Stimulated activated CD4-positive, alpha-beta T cell treated with anti-CD3 and anti-CD28 coated beads, TNF-alpha, amount 100 ng/mL, for 48 hours (primary cell): ENCODE data around the gene ZNF415.
"Not testable (repeated sequence)": the region's sequence is repeated elsewhere in the genome, so short reads cannot be mapped to it uniquely, and the experiment has no call there.

Experiments used
- DNase-seq, 3 donors: peaks; one replicate each; pipeline ENCODE4 v3.0.0-alpha.2; 2020; ENCODE audit warnings: low read depth in 3 of 3

ZNF415 gene

DNA sequence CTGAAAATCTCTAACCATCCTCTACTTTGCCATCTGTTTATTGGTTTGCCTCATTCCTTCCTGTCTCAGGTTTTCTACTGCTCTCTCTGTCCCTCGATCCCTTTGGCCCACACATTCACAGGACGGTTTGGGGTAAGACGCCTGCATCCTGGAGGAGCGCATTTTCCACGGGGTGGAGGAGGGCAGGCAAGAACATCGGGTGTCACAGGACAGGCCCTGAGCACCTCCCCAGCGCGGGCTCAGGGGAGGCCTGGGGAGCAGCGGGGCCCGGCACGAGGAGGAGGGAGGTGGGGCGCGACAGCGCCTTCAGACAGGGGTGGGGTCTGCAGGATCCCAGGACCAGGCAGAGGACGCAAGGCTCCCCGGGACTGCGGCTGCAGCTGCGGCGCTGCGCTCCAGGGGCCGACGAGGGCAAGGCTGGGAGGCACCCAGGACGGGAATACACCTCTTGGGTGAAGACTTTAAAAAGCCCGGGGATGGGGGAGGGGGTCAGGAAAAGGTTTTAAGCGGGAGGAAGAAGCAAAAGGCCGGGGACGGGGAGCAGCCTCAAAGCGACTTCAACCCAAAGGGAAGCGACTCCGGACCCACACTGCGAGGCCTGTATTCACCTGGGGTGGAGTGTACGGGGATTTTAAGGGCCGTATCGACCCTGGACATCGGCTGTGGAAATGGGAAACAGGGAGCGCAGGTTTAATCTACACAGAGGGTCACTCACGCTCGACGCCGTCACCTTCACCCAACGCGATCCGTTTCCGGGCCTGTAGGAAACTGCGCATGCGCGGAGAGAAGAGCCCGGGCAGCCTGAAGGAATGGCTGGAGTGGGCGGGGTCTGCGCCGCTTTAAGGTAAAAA is at the start of gene ZNF415:
ZNF415 (minus strand) TSS at position 770 of the 851 bp plus-strand sequence. CDS start 10,234 bp downstream, outside the sequence.
- peak; percentile 9 to 22 (median 19) for DNase-seq

DNA sequence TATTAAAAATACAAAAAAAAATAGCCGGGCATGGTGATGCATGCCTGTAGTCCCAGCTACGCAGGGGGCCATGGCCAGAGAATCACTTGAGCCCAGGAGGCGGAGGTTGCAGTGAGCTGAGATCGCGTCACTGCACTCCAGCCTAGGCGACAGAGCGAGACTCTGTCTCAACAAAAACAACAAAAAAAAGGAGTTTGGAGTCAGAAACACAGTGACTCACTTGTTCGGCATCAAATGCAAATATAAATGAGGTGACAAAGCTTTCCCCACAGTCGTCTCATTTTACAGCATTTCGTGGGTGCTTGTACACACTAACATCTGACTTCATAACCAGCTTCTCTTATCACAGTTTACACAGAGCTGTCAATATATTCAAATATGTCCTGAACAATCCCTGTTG is 49.5 kb upstream of the ZNF415 start:
- no peak for DNase-seq

DNA sequence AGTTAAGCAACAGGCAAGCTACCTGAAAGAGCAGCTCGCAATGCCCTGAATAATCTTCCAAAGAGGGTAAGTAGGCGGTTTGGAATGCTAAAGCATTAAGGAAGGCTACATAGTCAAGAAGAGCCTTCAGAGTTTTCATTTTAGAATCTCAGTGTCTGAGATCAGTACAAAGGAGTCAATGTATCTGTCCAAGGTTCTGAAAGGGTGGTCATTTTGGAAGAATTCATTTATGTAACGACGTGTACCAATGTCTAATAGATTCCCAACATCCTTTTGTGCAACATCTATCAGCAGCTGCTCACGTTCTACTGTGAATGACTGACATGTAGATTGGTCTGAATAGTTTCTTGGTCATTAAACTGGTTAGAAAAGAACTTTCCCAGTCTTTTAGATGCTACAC is 45.3 kb upstream of the ZNF415 start:
- no peak for DNase-seq

DNA sequence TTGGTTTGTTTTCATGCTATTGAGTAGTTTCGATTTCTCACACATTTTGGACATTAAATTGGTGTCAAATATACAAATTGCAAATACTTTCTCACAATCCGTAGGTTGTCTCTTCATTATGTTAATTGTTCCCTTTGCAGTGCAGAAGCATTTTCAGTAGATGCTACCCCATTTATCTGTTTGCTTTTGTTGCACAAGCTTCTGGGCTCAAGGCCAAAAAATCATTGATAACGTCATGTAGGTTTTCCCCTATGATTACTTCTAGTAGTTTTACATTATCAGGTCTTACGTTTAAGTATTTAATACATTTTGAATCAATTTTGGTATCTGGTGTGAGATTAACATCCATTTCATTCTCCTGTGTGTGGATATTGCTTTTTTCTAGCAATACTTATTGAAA is 40.2 kb upstream of the ZNF415 start:
- DNase-seq, result no peak

DNA sequence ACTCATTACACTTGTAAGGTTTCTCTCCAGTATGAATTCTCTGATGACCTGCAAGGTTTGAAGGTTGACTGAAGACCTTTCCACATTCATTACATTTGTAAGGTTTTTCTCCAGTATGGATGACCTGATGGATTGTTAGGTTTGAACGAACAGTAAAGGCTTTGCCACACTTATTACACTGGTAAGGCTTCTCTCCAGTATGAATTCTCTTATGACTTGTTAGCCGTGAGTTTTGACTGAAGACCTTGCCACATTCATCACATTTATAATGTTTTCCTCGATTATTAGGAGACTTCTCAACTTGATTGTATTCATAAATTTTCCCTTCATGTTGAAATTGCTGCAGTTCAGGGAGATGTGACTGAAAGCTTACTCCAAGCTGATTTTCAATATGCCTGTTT is 33.0 kb upstream of the ZNF415 start:
- DNase-seq, result no peak

DNA sequence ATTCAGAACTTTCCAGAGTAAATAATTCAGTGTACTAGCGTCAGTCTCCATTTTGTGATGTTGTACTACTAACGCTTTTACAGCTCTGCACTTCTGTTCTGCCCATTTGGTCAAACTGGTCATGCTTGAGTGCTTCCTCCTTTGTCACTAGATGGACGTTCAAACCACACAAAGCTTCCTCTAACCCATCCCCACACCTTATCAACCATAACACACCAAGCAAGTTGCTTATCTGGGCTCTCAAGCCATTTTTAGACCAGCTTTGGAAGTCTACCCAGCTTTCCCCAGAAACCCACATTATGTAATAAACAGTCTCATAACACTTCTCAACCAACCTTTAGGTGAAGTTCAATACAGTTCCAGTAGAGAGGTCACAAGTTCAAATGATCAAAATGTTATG is 28.4 kb upstream of the ZNF415 start:
- no peak for DNase-seq

DNA sequence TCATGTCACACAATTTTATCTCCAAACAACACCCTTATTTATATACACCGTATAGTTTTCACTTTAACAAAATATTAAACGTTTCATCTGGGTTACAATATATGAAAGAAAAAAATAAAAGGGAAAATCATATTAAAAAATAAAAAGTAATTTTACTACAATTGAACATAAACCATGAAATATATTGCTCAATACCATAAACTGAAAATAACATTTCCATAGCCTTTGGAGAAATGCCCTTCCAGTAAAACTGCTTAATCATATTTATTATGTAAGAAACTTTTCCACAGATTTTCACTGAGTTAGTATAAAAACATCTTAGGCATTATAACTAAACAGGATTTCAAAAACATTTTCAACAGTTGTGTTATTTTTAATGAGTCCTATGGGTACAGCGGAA is 27.6 kb upstream of the ZNF415 start:
- no peak for DNase-seq

DNA sequence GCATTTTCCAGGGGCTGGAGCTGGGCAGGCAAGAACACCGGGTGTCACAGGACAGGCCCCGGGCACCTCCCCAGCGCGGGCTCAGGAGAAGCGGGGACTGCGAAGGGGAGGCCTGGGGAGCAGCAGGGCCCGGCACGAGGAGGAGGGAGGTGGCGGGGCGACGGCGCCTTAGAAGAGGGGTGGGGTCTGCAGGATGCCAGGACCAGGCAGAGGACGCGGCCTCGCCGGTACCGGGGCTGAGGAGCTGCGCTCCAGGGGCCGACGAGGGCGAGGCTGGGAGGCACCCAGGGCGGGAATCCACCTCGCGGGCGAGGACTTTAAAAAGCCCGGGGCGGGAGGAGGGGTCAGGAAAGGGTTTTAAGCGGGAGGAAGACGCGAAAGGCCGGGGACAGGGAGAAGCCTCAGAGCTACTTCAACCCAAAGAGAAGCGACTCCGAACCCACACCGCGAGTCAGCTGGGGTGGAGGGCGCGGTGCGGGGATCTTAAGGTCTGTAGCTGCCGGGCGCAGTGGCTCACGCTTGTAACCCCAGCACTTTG is 25.5 kb upstream of the ZNF415 start:
- peak in 1 of 3 donors; percentile 11 for DNase-seq

DNA sequence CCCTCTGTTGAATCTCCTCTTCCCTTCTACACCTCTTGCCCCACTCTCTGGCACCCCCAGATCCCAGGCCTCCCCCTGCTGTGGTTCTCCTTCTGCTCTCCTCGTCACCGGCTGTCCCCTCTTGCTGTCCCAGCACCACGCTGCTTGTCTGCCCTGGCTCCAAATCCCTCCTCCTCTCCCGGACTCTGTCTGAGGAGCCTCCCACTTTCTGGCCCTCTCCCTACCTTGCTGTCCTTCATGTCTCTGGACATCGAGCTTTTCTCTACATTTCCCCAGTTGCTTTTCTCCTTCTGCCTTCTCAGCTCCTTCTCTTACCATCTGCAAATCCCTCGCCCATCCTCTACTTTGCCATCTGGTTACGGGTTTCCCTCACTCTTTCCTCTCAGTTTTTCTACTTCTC is 24.9 kb upstream of the ZNF415 start:
- no peak for DNase-seq

DNA sequence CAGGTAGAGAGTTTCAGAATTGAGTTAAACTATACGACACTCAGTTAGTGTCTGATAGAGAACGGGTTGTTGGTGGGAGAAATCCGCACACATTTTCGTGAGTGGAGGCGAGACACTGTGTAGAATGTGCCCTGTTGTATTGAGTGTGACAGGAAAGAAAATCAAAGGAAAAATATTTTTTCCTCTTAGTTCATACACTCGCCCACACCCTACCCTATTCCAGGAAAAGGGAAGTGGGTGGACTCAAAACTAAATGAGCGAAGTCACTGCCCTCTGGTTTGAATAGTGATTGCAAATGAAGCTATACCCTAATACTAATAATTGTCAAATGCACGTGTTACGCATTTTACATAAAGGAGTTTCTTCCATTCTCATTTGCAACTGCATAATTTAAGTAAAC is 24.1 kb upstream of the ZNF415 start:
- DNase-seq, result no peak

DNA sequence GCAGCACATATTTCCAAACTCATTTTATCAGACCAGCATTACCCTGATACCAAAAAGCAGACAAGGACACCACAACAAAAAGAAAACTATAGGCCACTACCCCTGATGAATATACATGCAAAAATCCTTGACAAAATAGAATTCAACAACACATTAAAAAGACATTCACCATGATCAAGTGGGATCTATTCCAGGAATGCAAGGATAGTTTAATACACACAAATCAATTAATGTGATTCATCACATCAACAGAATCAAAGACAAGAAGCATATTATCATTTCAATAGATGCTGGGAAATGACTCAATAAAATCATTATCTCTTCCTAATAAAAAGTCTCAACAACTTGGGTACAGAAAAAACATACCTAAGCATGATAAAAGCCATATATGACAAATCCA is 14.9 kb upstream of the ZNF415 start:
- no peak for DNase-seq

DNA sequence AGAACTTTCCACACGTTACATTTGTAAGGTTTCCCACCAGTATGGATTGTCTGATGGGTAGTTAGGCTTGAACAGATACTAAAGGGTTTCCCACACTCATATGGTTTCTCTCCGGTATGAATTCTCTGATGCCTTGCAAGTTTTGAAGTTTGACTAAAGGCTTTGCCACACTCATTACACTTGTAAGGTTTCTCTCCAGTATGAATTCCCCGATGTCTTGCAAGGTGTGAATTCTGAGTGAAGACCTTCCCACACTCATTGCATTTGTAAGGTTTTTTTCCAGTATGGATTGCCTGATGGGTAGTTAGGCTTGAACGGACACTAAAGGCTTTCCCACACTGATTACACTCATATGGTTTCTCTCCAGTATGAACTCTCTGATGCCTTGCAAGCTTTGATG is 7.6 kb upstream of the ZNF415 start:
- DNase-seq, result no peak

DNA sequence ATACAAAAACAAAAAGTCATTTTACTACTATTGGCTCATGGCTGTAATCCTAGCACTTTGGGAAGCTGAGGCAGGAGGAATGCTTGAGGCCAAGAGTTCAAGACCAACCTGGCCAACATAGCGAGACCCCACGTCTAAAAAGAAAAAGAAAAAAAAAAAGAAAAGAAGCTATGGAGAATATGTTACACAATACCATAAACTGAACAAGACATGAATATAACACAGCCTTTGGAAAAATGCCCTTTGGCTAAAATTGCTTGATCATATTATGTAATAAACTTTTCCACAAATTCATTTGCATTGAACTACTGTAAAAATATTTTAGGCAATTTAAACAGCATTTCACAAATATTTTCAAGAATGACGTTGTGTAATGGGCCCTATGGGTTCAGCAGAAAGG is 3.7 kb upstream of the ZNF415 start:
- no peak for DNase-seq

DNA sequence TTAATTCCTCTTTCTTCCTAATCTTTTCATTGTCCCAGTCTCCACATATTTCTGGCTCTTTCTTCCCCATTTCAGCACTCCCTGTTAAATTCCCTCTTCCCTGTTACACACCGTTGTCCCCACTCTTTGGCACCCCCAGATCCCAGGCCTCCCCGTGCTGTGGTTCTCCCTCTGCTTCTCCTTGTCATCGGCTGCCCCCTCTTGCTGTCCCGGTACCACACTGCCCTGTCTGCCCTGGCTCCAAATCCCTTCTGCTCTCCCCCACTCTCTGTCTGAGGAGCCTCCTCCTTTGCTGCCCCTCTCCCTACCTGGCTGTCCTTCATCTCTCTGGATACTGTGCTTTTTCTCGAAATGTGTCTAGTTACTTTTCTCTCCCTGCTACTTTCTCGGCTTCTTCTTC is 983 bp downstream of the ZNF415 start:
- DNase-seq, result no peak

DNA sequence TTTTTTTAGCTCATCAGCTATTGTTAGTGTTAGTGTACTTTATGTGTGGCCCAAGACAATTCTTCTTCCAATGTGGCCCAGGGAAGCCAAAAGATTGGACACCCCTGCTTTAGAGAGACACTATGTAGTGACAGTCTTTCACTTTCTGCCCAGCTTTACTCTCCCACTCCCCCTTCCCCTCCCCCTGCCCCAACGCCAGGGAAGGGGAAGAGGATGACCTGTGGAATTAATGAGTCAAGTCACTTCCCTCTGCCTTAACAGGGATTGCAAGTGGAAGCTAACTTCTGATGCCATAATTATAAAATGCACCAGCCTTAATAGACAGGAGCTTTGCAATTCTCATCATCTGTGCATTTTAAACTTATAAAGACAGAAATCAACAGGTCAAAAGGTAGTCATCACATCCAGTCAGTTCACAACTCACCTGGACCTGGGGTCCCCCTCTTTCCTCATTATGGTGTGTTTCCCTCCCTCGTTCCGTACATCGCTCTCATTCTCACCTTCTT is 1.6 kb downstream of the ZNF415 start:
- no peak for DNase-seq

DNA sequence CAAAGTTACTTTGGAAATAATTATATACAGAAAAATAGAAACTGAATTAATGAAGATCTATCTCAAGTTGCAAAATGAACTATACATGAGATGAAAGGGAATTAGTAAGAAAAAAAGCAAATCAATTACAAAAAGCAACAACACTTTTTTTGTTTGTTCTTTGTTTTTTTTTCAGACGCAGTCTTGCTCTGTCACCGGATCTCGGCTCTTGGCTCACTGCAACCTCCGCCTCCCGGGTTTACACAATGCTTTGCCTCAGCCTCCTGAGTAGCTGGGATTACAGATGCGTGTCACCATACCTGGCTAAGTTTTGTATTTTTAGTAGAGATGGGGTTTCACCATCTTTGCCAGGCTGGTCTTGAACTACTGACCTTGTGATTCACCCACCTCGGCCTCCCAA is 2.2 kb downstream of the ZNF415 start:
- no peak for DNase-seq

DNA sequence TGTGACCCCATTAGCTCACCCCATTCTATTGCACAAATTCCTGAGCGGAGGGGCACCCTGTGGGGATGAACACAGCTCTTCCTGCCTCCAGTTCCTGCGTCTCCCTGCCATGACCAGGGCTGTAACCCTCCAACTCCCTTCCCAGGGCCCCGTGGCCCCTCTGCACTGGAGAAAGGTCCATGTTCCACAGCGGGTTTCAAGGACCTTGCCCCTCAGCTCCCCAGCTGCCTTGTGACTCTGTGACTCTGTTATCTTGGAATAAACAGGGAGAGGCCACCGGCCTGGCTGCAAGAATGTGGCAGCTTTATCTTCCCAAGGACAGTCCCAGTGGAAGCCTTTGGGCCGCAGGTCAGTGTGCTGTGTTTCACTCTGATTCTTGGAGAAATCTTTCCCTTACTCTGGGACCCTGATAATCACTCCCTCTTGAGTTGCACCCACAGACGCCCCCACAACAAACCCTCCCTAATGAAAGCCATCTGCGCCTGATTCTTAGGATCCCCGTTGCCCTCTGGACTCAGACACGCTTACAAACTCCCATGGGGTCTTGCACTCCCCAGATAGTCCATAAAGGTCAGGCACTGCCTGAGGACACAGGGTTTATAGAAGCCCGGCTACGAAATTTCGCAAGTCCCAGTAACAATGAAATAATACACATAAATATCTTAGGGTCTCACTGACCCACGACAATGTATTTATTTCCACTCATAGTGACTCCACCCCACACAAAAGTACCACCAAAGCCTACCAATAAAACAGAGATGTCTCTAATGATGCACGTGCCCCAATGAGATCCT is 5.8 kb downstream of the ZNF415 start:
- DNase-seq, result not testable (repeated sequence)

DNA sequence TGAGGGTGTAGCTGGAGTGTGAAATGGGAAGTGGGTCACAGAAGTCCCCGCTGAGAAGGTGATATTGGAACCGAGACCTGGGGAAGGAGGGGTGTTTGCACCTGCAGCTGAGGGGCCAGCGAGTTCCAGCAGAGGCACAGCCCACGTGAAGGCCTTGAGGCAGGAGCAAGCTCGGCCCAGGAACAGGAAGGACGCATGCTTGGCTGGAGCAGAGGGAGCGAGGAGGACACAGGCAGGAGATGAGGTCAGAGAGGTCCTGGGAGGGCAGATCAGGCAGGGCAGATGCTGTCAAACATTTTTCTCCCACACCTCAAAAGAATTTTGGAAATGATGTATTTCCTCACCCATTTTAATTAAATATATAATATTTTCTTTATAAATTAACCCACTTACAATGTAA is 9.3 kb downstream of the ZNF415 start:
- no peak for DNase-seq

DNA sequence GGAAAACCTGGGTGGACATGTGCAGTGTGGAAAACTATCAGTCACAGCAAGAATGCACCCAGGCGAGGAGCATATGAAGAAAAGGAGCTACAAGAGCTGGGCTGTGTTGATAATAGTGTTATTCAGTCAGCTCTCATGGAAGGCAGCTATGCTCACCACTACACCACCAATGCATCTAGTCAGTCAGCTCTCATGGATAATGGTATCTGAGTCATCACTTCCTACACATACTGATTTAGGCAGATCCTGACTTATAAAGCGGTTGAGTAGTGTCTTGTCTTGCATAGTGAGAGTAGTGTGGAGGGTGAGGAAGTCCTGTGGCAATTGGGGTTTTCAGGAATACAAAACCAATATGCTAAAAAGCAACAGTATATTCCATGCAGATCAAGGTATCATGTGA is 20.4 kb downstream of the ZNF415 start:
- no peak for DNase-seq

DNA sequence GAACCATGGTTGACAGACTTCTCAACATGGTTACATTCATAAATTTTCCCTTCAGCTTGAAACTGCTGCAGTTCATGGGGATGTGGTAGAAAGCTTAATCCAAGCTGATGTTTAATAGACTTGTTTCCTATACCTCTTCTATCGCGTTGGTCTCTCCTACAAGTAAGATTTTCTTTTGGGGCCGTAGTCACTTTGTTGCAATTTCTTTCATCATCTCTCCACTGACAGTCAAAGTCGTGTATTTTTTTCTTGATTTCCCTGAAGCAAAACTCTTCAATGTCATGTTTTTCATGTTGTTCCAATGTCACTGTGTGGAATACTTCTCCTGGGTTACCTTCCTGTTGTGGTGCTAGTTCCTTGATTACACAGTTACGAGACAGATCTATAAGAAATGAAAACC is 23.2 kb downstream of the ZNF415 start:
- DNase-seq, result no peak

DNA sequence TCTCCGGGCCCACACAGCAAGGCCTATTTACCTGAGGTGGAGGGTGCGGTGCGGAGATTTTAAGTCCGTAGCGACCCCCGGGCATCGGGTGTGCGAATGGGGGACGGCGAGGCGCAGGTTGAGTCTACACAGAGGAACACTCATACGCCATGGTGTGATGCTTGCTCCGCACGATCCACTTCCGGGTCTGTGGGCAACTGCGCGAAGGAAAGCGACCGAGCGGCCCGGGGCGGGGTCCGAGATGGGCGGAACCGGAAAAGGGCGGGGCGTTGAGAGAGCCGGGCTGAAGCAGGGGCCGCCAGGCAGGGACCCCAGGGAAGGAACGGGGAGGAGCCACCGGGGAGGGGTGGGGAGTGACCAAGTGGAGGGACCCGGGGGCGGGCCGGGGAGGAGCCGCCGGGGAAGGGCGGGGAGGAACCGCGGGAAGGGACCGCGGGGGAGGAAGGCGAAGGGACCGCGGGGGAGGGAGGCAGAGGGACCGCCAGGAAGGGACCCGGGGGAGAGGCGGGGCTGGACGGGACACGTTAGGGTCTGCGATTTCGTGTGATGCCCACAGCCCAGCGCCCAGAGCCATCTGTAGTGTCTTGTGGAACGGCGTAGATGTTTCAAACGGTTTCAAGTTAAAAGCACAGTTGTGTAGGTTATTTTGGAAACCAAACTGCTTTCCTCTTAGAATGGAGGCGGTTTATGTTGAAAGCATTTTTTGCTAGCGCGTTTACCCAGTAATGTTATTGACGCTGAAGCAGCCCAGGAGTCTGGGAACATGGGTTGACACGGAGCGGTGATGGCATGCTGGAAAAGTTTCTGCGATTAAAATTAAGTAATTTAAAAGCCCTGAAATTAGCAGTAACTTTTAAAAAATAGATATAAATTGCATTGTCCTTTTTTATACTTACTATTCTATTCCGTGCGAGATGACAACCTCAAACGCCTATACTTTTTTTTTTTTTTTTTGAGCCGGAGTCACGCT is 29.2 kb downstream of the ZNF415 start, which contains the start of gene ZNF160:
ZNF160 (minus strand) TSS at position 189 of the 970 bp plus-strand sequence. CDS start 17,146 bp downstream, outside the sequence.
- DNase-seq, result peak; percentile 96 to 99 (median 97)
